HFFc6 (cell line): Measurements from ENCODE around the gene TENM3. TPM values are rescaled to one million over a fixed set of nuclear protein-coding genes. Genes with fewer than 3 reads are reported as not detected.
A peak's percentile ranks its signal among the peaks of the same experiment; 100 is the strongest.

Experiments
- DNase-seq: peaks from one replicate; pipeline ENCODE4 v3.0.0-alpha.2; 2018
- H3K27ac Mint-ChIP-seq: 2 replicates; pipeline ENCODE4 v1.8.0; 2020; ENCODE audit warnings: mild to moderate bottlenecking, mixed read lengths
- H3K27me3 Mint-ChIP-seq: 2 replicates; pipeline ENCODE4 v1.8.0; 2021; ENCODE audit warnings: mild to moderate bottlenecking, moderate library complexity, mixed read lengths; ENCODE audit not compliant: insufficient read depth
- H3K36me3 Mint-ChIP-seq: 2 replicates; pipeline ENCODE4 v1.8.0; 2021; ENCODE audit warnings: low read depth, mixed read lengths
- H3K4me1 Mint-ChIP-seq: 2 replicates; pipeline ENCODE4 v1.8.0; 2020; ENCODE audit warnings: low read depth, mixed read lengths
- H3K4me3 Mint-ChIP-seq: 2 replicates; pipeline ENCODE4 v1.8.0; 2020; ENCODE audit warnings: mild to moderate bottlenecking, moderate library complexity, mixed read lengths
- H3K9me3 Mint-ChIP-seq: 2 replicates; pipeline ENCODE4 v1.8.0; 2020; ENCODE audit warnings: mild to moderate bottlenecking, mixed read lengths
- total RNA-seq, 6 experiments: library from RNA; stranded (reverse); fragmentation: NEBNext Ultra II Directional; extraction: Animal tissue kit (Norgen Biotek cat#: 25700); gene quantifications; 2 replicates in 1 of 6; 3 replicates in 5 of 6; pipeline ENCODE4 v1.2.3, GENCODE V29; 2021
- TF ChIP-seq, protein P1 (sequence below): fragments of 200-600 bp; sonication (generic); IDR thresholded peaks from 2 replicates; pipeline ENCODE4 v1.5.0; 2021; ENCODE audit warnings: antibody characterized with exemption, mild to moderate bottlenecking

TENM3 gene
- total RNA-seq, 6 experiments from 2014 or later: 31.1 to 52.1 (median 42.0) TPM

DNA sequence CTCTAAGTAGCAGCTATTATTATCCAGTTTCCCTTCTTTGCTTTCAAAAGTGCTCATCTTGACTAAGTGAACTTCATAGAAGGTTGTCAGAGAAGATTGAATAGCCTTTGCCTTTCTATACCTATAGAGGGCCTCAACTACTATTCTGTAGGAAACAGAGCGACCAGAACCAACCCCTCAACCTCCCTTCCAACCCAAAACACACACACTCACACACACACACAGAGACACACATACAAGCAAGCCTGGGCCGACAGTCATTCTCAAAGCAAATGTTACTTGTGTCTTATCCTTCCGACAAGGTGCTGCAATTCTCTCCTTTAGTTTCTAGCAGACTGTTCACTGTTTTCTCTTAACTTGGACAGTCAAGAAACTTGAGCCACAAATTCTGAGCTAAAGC is 472.3 kb downstream of the TENM3 start:
- Mint-ChIP-seq H3K4me1 (peaks cover 11% of the 10 kb centered on the region), H3K36me3 (no peaks in the 10 kb centered on the region; the same call in 1 of the 2 replicates), H3K27me3 (no peaks in the 10 kb centered on the region), H3K9me3 (no peaks in the 10 kb centered on the region), H3K4me3 (no peak overlapping the region), H3K27ac (no peak overlapping the region)
- DNase-seq: no peak
- TF ChIP-seq, protein P1, sequence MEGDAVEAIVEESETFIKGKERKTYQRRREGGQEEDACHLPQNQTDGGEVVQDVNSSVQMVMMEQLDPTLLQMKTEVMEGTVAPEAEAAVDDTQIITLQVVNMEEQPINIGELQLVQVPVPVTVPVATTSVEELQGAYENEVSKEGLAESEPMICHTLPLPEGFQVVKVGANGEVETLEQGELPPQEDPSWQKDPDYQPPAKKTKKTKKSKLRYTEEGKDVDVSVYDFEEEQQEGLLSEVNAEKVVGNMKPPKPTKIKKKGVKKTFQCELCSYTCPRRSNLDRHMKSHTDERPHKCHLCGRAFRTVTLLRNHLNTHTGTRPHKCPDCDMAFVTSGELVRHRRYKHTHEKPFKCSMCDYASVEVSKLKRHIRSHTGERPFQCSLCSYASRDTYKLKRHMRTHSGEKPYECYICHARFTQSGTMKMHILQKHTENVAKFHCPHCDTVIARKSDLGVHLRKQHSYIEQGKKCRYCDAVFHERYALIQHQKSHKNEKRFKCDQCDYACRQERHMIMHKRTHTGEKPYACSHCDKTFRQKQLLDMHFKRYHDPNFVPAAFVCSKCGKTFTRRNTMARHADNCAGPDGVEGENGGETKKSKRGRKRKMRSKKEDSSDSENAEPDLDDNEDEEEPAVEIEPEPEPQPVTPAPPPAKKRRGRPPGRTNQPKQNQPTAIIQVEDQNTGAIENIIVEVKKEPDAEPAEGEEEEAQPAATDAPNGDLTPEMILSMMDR: no peak

DNA sequence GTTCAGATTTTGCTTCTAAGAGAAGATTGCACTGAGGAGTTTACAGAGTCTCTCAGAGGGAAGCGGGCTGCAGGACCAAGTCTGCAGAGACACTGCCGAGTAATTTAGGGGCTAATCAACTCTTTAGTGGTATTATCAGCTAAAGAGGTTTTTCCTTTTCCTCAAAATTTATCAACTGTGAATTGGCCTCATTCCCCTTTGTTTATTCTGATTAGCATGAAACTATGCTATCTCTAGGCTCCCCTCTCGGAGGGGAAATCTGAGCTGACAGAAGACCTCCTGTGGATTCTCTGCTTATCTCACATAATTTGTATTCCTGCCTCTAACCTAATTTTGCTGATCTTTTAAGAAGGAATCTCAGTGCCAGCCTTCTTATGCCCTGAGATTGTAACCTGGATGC is 473.0 kb downstream of the TENM3 start:
- Mint-ChIP-seq H3K36me3 (no peaks in the 10 kb centered on the region; the same call in 1 of the 2 replicates), H3K27me3 (no peaks in the 10 kb centered on the region), H3K9me3 (no peaks in the 10 kb centered on the region), H3K4me1 (peaks cover 5% of the 10 kb centered on the region), H3K4me3 (no peak overlapping the region), H3K27ac (no peak overlapping the region)
- no peak for DNase-seq
- TF ChIP-seq, protein P1: no peak

DNA sequence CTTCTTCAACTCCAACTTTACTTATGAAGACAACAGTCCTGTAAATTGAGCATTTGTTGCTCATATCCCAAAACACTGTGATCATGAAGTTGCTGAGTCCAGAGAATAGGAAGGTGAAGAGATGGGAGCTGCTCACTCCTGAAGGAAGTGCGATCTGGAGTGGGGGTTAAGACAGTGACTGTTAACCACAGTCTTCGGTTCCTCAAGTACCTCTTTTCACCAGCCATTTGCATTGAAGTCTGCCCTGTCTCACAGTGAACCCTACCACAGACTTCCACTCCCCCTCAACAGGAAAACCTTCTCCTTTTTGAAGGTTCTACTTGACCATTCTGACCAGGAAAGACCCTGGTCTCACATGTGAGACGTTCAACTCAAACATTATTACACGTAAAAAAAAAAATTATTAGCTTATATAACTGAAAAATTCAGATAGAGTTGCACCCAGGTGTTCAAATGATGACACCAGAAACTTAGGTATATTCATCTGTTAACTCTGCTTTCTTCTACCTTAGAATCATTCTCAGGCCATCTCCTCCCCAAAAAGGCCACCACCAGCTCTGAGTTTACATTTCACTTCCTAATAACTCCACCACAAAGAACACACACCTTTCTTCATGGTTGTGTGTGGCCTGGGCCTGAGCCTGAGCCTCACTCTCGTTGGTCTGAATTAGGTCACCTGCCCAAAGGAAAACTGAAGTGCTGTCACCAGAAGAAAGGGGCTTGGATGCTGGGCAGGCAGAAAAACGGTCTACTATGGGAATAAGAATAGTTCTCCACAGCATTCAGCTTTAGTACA is 474.8 kb downstream of the TENM3 start:
- H3K4me3 Mint-ChIP-seq: no peak overlapping the region
- no peaks in the 10 kb centered on the region for H3K27me3 Mint-ChIP-seq
- H3K4me1 Mint-ChIP-seq: peaks cover 7% of the 10 kb centered on the region; the same call in 1 of the 2 replicates
- TF ChIP-seq, protein P1: no peak
- no peaks in the 10 kb centered on the region; the same call in 1 of the 2 replicates for H3K36me3 Mint-ChIP-seq
- H3K27ac Mint-ChIP-seq: no peak overlapping the region
- no peaks in the 10 kb centered on the region for H3K9me3 Mint-ChIP-seq
- DNase-seq: no peak

DNA sequence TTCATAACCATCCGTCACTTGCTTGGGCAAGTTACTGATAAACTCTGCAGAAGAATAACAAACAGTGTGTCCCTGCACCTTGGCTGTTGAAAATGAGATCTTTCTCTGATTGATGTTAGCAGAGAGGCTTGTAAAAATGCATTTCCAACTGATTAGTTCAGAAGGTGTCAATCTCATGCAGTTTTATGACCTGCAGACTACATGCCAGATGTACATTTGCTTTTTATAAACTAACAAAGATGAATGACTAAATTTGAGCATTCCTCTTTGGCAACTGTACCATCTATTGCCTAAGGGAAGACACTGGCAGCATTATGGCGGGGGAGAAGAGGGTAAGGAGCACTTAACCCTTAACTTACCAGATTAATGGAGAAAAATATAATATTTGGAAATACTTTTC is 481.2 kb downstream of the TENM3 start:
- peaks cover 29% of the 10 kb centered on the region for H3K4me1 Mint-ChIP-seq
- no peaks in the 10 kb centered on the region for H3K36me3 Mint-ChIP-seq
- H3K27me3 Mint-ChIP-seq: no peaks in the 10 kb centered on the region; the same call in 1 of the 2 replicates
- peak; percentile 58 for DNase-seq
- H3K4me3 Mint-ChIP-seq: no peak overlapping the region
- no peak overlapping the region for H3K27ac Mint-ChIP-seq
- no peaks in the 10 kb centered on the region for H3K9me3 Mint-ChIP-seq
- TF ChIP-seq, protein P1: no peak

DNA sequence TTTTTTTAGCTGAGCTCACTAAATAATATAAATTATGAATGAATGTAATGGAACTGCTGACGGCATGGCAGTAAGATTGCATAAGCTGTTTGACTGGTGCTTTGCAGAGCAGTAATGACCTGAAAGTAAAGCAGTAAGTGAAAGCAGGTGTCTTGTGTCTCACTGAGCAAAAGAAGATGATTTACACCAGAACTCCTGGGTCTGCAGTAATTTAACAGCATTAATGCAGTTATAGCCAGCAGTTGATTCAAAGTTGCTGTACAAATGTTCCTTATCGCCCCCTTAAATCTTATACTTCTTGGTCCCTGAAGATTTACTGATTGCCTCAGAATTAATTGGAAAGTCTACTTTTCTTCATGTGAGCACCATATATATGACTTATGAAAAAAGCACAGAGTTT is 486.3 kb downstream of the TENM3 start:
- peaks cover 7% of the 10 kb centered on the region for H3K4me1 Mint-ChIP-seq
- H3K27me3 Mint-ChIP-seq: no peaks in the 10 kb centered on the region; the same call in 1 of the 2 replicates

More for the DNA sequence above, 486.3 kb downstream of the TENM3 start:
- no peak for DNase-seq
- Mint-ChIP-seq H3K4me3 (no peak overlapping the region), H3K36me3 (peaks cover 32% of the 10 kb centered on the region), H3K27ac (no peak overlapping the region), H3K9me3 (no peaks in the 10 kb centered on the region)
- TF ChIP-seq, protein P1: no peak
